Right cardiac atrium (tissue), 5 donors: ENCODE measurements around the gene DIPK1B. TPM values are rescaled to one million over a fixed set of nuclear protein-coding genes. Genes with fewer than 3 reads are reported as not detected.

Experiments
- ATAC-seq, 2 donors: fragments of 200-7000 bp; cut with Tn5 transposase; one replicate each; pipeline versions ENCODE4 v1.8.0 to v1.9.1; 2020; ENCODE audit warnings: moderate library complexity in 2 of 2, mild to moderate bottlenecking in 1 of 2
- DNase-seq, 3 donors: peaks; one replicate each; pipeline ENCODE4 v3.0.0-alpha.2; 2020
- H3K27ac ChIP-seq: one replicate; pipeline ENCODE4 v1.5.1; 2013; ENCODE audit warnings: mild to moderate bottlenecking, low read length, control low read depth, moderate library complexity
- H3K27me3 ChIP-seq: one replicate; pipeline ENCODE4 v1.6.1; 2013; ENCODE audit not compliant: control insufficient read depth, insufficient read depth
- H3K4me1 ChIP-seq: one replicate; pipeline ENCODE4 v1.6.1; 2013; ENCODE audit warnings: low read length; ENCODE audit not compliant: control insufficient read depth, insufficient read depth
- H3K4me3 ChIP-seq: one replicate; pipeline ENCODE4 v1.5.1; 2013; ENCODE audit warnings: low read length, control low read depth
- H3K9me3 ChIP-seq: one replicate; pipeline ENCODE4 v1.6.1; 2013; ENCODE audit warnings: low read length; ENCODE audit not compliant: control insufficient read depth
- WGBS: extraction: QIAGEN DNeasy Blood & Tissue Kit; methylation state at CpG from one replicate; pipeline ENCODE4 v1.1.7; 2013; 5-methylcytosine and 5-hydroxymethylcytosine counted together
- intact Hi-C, 4 donors: fragments of 100-400 bp; cut with DNase I; formaldehyde crosslinking; loops; one replicate each; pipeline versions ENCODE4 v1.11.0 to v1.14.0; 2022 to 2023
- polyA plus RNA-seq: library from polyadenylated mRNA; stranded (reverse); fragments of 200-250 nt; gene quantifications from one replicate; pipeline ENCODE4 v1.2.3, GENCODE V29; 2013
- total RNA-seq, 4 donors: library from RNA; stranded (reverse); fragmentation: NEBNext Ultra II Directional; extraction: Animal tissue kit (Norgen Biotek cat#: 25700); gene quantifications; one replicate each; pipeline ENCODE4 v1.2.1, GENCODE V29; 2021
- donor health status: healthy with polysubstance abuse.
- donor health status: DM: no; HTN: yes; CAD: no.
- donor health status: DM: no; HTN: no; CAD: no.
- donor health status: DM: no; HTN: yes; CAD: no; lungs with severe emphysema.
- donor health status: DM: yes; HTN: yes; CAD: no.

The DIPK1B gene
- total and polyA plus RNA-seq, 5 donors = 34.2 to 42.7 (median 38.1) TPM

DNA sequence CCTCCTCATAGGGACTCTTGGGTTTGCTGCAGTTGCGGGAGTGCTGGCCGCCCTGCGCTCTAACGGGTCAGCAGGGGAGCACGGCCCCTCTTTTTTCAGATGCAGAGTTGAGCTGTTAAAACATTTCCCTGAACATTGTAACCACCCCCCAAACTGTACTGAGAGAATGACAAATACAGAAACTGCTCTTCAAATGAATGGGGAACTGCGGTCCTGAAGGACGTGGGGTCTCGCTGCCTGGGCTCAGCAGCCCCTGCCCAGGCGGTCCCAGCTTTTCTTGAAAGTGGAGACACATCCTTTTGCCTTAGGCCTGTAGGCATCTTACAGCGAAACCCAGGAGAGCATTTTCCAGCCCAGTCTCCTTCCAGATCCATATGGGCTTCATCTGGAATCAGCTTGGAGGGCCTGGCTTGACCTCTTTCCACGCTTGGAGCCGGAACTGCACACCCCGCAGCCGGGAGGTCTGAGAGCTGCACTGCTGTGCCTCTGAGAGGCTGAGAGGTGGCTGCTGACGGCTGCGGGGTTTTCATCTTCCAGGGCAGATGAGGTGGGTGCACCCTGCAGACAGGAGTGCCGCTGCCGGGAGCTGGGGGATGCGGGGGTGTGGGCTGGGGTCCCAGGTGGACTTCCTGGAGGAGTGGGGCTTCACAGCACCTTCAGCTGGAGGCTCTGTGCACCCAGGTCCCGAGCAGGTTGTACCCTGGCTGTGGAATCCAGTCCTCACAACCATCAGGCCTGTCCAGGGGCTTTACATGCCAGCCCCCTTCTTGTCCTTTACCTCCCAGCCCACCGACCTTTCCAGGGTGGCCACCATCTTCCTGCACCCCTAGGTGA is 23.9 kb upstream of the DIPK1B start:
- intact Hi-C loops = no loop called here
- no peaks in the 10 kb centered on the region for H3K9me3 ChIP-seq
- peaks cover 8% of the 10 kb centered on the region for H3K4me1 ChIP-seq
- no peak for ATAC-seq
- DNase-seq = peak; percentile 21 to 60 (median 60)
- H3K27ac ChIP-seq = peak overlapping the region; percentile 15
- WGBS = 52% methylated on average over 21 of the region's 21 CpGs
- H3K27me3 ChIP-seq = no peaks in the 10 kb centered on the region
- H3K4me3 ChIP-seq = no peak overlapping the region

DNA sequence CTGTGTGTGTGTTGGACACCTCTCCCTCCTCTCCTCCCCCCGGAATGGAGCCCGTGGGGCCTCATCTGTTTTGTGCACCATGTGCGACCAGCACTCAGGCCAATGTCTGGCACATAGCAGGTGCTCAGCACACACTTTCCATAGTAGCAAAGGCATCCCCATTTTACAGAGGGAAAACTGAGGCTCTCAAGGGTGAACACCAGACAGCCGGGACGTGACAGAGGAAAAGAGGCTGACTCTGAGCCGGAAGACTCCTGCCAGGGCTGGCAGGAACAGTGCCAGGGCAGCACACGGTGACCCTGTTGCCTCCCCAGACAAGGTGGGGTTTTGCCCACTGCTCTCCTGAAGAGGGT is 23.3 kb upstream of the DIPK1B start:
- Histone ChIP-seq H3K4me3 (no peak overlapping the region), H3K9me3 (no peaks in the 10 kb centered on the region), H3K4me1 (peaks cover 8% of the 10 kb centered on the region), H3K27ac (peak overlapping the region; percentile 32), H3K27me3 (no peaks in the 10 kb centered on the region)
- ATAC-seq = no peak
- WGBS = 63% methylated on average over 7 of the region's 7 CpGs
- peak in 1 of 3 donors; percentile 53 for DNase-seq
- intact Hi-C loops = no loop called here

DNA sequence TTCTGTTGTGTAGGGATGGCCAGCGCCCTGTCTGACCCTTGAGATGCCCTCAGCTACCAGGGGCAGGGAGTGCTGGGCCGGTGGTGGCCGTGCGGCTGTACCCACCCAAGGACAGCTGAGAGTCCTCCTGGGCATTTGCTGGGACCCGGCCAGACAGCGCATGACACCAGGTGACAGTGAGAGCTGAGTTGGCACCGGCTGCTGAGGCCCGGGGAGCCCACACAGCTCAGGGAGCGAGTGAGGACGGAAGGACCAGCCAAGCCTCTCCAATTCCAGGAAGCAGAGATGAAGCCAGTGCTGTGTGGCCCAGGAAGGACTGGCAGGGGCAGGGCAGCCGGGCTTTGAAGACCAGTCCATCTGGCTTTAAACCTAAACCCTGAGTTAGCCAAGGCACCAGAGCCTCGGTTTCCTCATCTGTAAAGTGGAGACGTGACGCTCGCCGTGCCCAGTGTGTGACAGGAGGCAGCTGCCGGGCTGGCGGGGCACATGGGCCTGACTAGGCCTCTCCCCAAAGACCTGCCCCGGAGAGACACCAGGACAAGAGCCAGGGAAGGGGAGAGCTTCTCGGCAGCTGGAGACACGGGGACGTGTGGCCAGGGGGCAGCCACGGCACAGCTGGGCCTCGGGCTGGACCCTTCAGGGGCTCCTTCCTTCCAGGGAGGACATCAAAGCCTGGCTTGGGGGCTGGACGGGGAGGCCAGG is 22.1 kb upstream of the DIPK1B start:
- ATAC-seq (peak; percentile 11 to 37), DNase-seq (peak; percentile 80 to 93 (median 90))
- Histone ChIP-seq H3K4me1 (peaks cover 4% of the 10 kb centered on the region), H3K27me3 (no peaks in the 10 kb centered on the region), H3K9me3 (no peaks in the 10 kb centered on the region), H3K27ac (peak overlapping the region; percentile 84), H3K4me3 (no peak overlapping the region)
- 62% methylated on average over 25 of the region's 25 CpGs for WGBS
- intact Hi-C loops = loop anchor here in 1 of 4 donors (5.0 kb wide), 2 partner anchors 43 to 203 kb away; no protein-coding TSS in a partner anchor

GRCh38 chr9:136690806-136691261 is 21.5 kb upstream of the DIPK1B start:
- intact Hi-C loops = loop anchor here in 1 of 4 donors (5.0 kb wide), 2 partner anchors 44 to 204 kb away; no protein-coding TSS in a partner anchor
- ATAC-seq (peak; percentile 12 to 33), DNase-seq (peak; percentile 68 to 87 (median 84))
- Histone ChIP-seq H3K4me3 (no peak overlapping the region), H3K27ac (peak overlapping the region; percentile 84), H3K9me3 (no peaks in the 10 kb centered on the region), H3K4me1 (no peaks in the 10 kb centered on the region), H3K27me3 (no peaks in the 10 kb centered on the region)
- WGBS = 43% methylated on average over 15 of the region's 15 CpGs

DNA sequence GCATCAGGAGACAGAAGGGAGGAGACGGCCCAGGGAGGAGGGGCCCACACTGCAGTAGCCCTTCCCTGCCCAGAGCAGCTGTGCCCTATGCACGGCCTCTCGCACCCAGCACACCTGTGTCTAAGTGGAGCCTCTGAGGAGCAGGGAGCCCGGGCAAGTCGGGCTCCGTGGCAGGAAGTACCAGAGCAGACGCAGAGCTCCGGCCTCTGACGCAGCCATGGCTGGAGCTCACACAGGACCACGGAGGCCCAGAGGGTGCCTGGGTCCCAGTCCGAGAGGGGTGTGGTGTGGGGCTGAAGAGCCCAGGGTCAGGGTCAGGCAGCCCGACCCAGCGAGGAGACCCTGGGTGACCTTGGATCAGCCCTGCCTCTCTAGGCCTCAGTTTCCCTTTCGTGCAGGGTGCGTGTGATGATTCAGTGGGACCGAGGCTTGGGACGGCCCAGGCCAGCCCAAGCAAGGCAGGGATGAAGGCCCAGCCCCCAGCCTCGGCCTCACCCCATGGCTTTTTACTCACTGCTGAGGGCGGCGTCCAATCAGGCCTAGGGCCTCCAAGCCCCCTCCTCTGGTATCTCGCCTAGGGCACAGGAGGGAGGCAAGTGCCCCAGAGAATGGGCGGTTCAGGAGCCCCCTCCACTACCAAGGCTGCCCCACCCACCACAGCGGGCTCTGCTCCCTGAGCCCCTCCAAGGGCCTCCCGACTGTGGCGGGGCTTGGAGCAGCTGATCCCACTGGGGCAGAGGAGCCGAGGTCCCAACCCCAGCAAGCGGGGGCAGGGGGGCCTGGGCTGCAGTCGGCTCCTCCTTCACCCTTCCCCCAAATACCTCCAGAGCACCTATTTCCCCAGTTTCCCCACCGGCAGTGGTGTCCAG is 20.8 kb upstream of the DIPK1B start:
- 82% methylated on average over 29 of the region's 29 CpGs for WGBS
- intact Hi-C loops = loop anchor here in 1 of 4 donors (5.0 kb wide), 2 partner anchors 44 to 204 kb away; no protein-coding TSS in a partner anchor
- Histone ChIP-seq H3K4me3 (no peak overlapping the region), H3K9me3 (no peaks in the 10 kb centered on the region), H3K27ac (peak overlapping the region; percentile 5), H3K4me1 (no peaks in the 10 kb centered on the region), H3K27me3 (no peaks in the 10 kb centered on the region)
- ATAC-seq (no peak), DNase-seq (peak in 1 of 3 donors; percentile 53)

- no peaks in the 10 kb centered on the region for H3K27me3 ChIP-seq
- H3K27ac ChIP-seq = no peak overlapping the region
- ATAC-seq = no peak
- peak in 2 of 3 donors; percentile 53 to 56 for DNase-seq
- H3K4me1 ChIP-seq = no peaks in the 10 kb centered on the region
- intact Hi-C loops = loop anchor here in 1 of 4 donors (5.0 kb wide), 2 partner anchors 45 to 205 kb away; no protein-coding TSS in a partner anchor
- 86% methylated on average over 46 of the region's 46 CpGs for WGBS
- H3K9me3 ChIP-seq = no peaks in the 10 kb centered on the region
- H3K4me3 ChIP-seq = no peak overlapping the region
These were observed 19.9 kb upstream of the DIPK1B start for GRCh38 chr9:136692185-136693134.

DNA sequence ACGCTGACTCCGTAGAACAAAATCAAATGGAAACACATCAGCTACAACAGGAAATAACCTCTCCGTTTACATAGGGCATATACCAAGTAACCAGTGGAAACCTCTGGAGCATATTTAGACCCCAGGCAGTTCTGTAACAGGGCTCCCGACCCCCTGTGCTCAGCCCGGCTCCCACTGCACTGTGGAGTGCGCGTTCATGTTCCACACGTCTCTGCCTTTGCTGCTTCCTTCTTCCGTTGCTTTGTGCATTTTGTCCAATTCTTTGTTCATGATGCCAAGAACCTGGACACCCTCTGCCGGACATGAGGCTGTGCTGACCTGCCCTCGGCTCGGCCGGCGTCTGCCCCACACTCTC is 19.3 kb upstream of the DIPK1B start:
- no peaks in the 10 kb centered on the region for H3K4me1 ChIP-seq
- H3K9me3 ChIP-seq = no peaks in the 10 kb centered on the region
- no peak overlapping the region for H3K4me3 ChIP-seq
- intact Hi-C loops = loop anchor here in 1 of 4 donors (5.0 kb wide), 2 partner anchors 46 to 206 kb away; no protein-coding TSS in a partner anchor
- H3K27me3 ChIP-seq = no peaks in the 10 kb centered on the region
- ATAC-seq (no peak), DNase-seq (no peak)
- no peak overlapping the region for H3K27ac ChIP-seq
- 68% methylated on average over 14 of the region's 14 CpGs for WGBS

GRCh38 chr9:136693490-136694162 is 18.7 kb upstream of the DIPK1B start:
- Histone ChIP-seq H3K27ac (no peak overlapping the region), H3K4me3 (no peak overlapping the region), H3K4me1 (no peaks in the 10 kb centered on the region), H3K9me3 (no peaks in the 10 kb centered on the region), H3K27me3 (no peaks in the 10 kb centered on the region)
- 78% methylated on average over 15 of the region's 15 CpGs for WGBS
- DNase-seq (no peak), ATAC-seq (peak in 1 of 2 donors; percentile 15)
- intact Hi-C loops = loop anchor here in 1 of 4 donors (5.0 kb wide), 2 partner anchors 46 to 206 kb away; no protein-coding TSS in a partner anchor

GRCh38 chr9:136694163-136694871 is 18.1 kb upstream of the DIPK1B start:
- ATAC-seq (peak; percentile 49 to 61), DNase-seq (peak; percentile 69 to 89 (median 85))
- 47% methylated on average over 32 of the region's 32 CpGs for WGBS
- Histone ChIP-seq H3K9me3 (no peaks in the 10 kb centered on the region), H3K4me3 (no peak overlapping the region), H3K4me1 (no peaks in the 10 kb centered on the region), H3K27ac (no peak overlapping the region), H3K27me3 (no peaks in the 10 kb centered on the region)
- intact Hi-C loops = loop anchor here in 1 of 4 donors (5.0 kb wide), 2 partner anchors 47 to 207 kb away; no protein-coding TSS in a partner anchor
